Stimulated activated CD8-positive, alpha-beta memory T cell treated with anti-CD3 and anti-CD28 coated beads, Interleukin-7, amount 100 ng/mL, for 24 hours (primary cell): ENCODE measurements around the gene RARS1.

Experiments used
- DNase-seq: peaks from one replicate; pipeline ENCODE4 v3.0.0-alpha.2; 2020; ENCODE audit warnings: low read depth

RARS1 gene

GRCh38 chr5:168557389-168557788 lies 71.1 kb downstream of the RARS1 start:
- no peak for DNase-seq

- DNase-seq: no peak
Observed at GRCh38 chr5:168562279-168562678, 76.0 kb downstream of the RARS1 start.

GRCh38 chr5:168563959-168564358 lies 77.7 kb downstream of the RARS1 start:
- no peak for DNase-seq

- no peak for DNase-seq
Observed at GRCh38 chr5:168568738-168569137, 82.5 kb downstream of the RARS1 start.
